Testis (tissue), 5 donors: ENCODE results near the gene GNG3. TPM values are rescaled to one million over a fixed set of nuclear protein-coding genes. Genes with fewer than 3 reads are reported as not detected.

Experiments used
- DNase-seq: peaks from one replicate; pipeline ENCODE4 v3.0.0-alpha.2; 2019
- H3K27ac ChIP-seq, 2 donors: fragments of 200-600 bp; sonication (generic); one replicate each; pipeline ENCODE4 v1.5.1; 2019
- H3K27me3 ChIP-seq: fragments of 200-600 bp; sonication (generic); one replicate; pipeline ENCODE4 v1.5.1; 2019
- H3K36me3 ChIP-seq: fragments of 200-600 bp; sonication (generic); one replicate; pipeline ENCODE4 v1.5.1; 2017; ENCODE audit warnings: low read depth; ENCODE audit errors: missing control alignments
- H3K4me1 ChIP-seq: fragments of 200-600 bp; sonication (generic); one replicate; pipeline ENCODE4 v1.5.1; 2019
- H3K4me3 ChIP-seq, 2 donors: fragments of 200-600 bp; sonication (generic); one replicate each; pipeline ENCODE4 v1.5.1; 2017 to 2019
- H3K9me3 ChIP-seq: fragments of 200-600 bp; sonication (generic); one replicate; pipeline ENCODE4 v1.5.1; 2017
- CTCF ChIP-seq, 3 experiments: fragments of 450-650 bp in 2 of 3; fragments of 200-600 bp in 1 of 3; sonication (generic) in 1 of 3; IDR thresholded peaks; one replicate each; pipeline ENCODE4 v1.5.1; 2016 to 2019; ENCODE audit warnings: antibody characterized with exemption in 3 of 3, mild to moderate bottlenecking in 2 of 3, moderate library complexity in 1 of 3
- POLR2A ChIP-seq: fragments of 450-650 bp; IDR thresholded peaks from one replicate; pipeline ENCODE4 v1.6.1; 2017; ENCODE audit warnings: antibody characterized with exemption, mild to moderate bottlenecking, moderate library complexity
- WGBS, 2 donors: methylation state at CpG; one replicate each; pipeline ENCODE4 v1.1.5; 2018; 5-methylcytosine and 5-hydroxymethylcytosine counted together
- intact Hi-C: fragments of 100-400 bp; cut with DNase I; formaldehyde crosslinking; loops from one replicate; pipeline ENCODE4 v1.15.1; 2023; ENCODE audit warnings: low total_unique reads
- long read RNA-seq, 2 donors: transcript quantifications; one replicate each; lab custom pipeline, GENCODE V29; 2026
- polyA plus RNA-seq: library from polyadenylated mRNA; stranded (reverse); fragments of 350-450 nt; fragmentation: Illumina TruSeq; extraction: RNeasy Lipid Tissue Mini Kit (QIAGEN cat#74804); gene quantifications from one replicate; pipeline ENCODE4 v1.2.3, GENCODE V29; 2014; ENCODE audit warnings: low read depth, low replicate concordance; ENCODE audit not compliant: insufficient read depth
- total RNA-seq, 2 donors: library from RNA; depleted of rRNA; stranded (reverse); fragments of >200 nt; gene quantifications; one replicate each; pipeline ENCODE4 v1.2.3, GENCODE V29; 2016

Gene GNG3
- 1 to 10 TPM; 2.0 to 4.5 TPM for total RNA-seq
- 11.1 TPM for polyA plus RNA-seq
- long read RNA-seq, donor 1, partial matches to known transcripts = 0 of 1 reads
- long read RNA-seq, donor 1, other reads (novel, unspliced or antisense) = 0 of 1 reads
- long read RNA-seq, donor 2, partial matches to known transcripts = 0 of 1 reads
- long read RNA-seq, donor 2, other reads (novel, unspliced or antisense) = 0 of 1 reads

GRCh38 chr11:62707277-62707861, at the start of gene GNG3, which contains the start of gene BSCL2:
Gene GNG3 (plus strand): TSS chr11:62707676. CDS start chr11:62708296, 620 bp downstream.
Gene BSCL2 (minus strand): TSS chr11:62707424. CDS start chr11:62707195, 229 bp downstream.
- TF ChIP-seq CTCF (IDR thresholded peaks at IDR 0.05) (no peak), POLR2A (no peak)
- H3K36me3 ChIP-seq = no peaks in the 10 kb centered on the region
- DNase-seq = peak; percentile 66
- H3K4me1 ChIP-seq = peaks cover 44% of the 10 kb centered on the region
- WGBS, 2 donors = 55 to 66% methylated on average over 9 of the region's 10 CpGs
- no peaks in the 10 kb centered on the region for H3K27me3 ChIP-seq
- peak within 1 kb of the TSS; percentile 80 to 99 for H3K27ac ChIP-seq
- intact Hi-C loops = no loop called here
- no peaks in the 10 kb centered on the region for H3K9me3 ChIP-seq
- H3K4me3 ChIP-seq = peak within 1 kb of the TSS; percentile 75

GRCh38 chr11:62664405-62665074, 42.9 kb upstream of the GNG3 start:
- 3 to 4% methylated on average over 25 to 27 of the region's 36 CpGs for WGBS, 2 donors
- no peaks in the 10 kb centered on the region for H3K27me3 ChIP-seq
- no peaks in the 10 kb centered on the region for H3K9me3 ChIP-seq
- peaks cover 17% of the 10 kb centered on the region for H3K4me1 ChIP-seq
- TF ChIP-seq CTCF (IDR thresholded peaks at IDR 0.05) = no peak
- no peak for TF ChIP-seq POLR2A
- peak; percentile 50 for DNase-seq
- intact Hi-C loops = no loop called here
- H3K27ac ChIP-seq = peak overlapping the region; percentile 81 to 86
- peak overlapping the region; percentile 80 to 83 for H3K4me3 ChIP-seq
- no peaks in the 10 kb centered on the region for H3K36me3 ChIP-seq

- Histone ChIP-seq H3K27me3 (no peaks in the 10 kb centered on the region), H3K27ac (peak within 1 kb of the TSS; percentile 81 to 86), H3K4me1 (peaks cover 17% of the 10 kb centered on the region), H3K36me3 (no peaks in the 10 kb centered on the region), H3K9me3 (no peaks in the 10 kb centered on the region), H3K4me3 (peak within 1 kb of the TSS; percentile 80 to 83)
- WGBS, 2 donors = 0% methylated on average over 5 to 38 of the region's 47 CpGs
- intact Hi-C loops = no loop called here
- peak; percentile 97 for DNase-seq
- TF ChIP-seq POLR2A (peak; percentile 81), CTCF (IDR thresholded peaks at IDR 0.05) (no peak)
Observed at GRCh38 chr11:62665075-62665598, 42.3 kb upstream of the GNG3 start, which contains the start of the genes C11orf98 and CSKMT. Gene C11orf98 (minus strand): TSS chr11:62665210. CDS start chr11:62665169, 41 bp downstream. Gene CSKMT (plus strand): TSS chr11:62665312. CDS start chr11:62665880, 568 bp downstream.

GRCh38 chr11:62665599-62666258, 41.7 kb upstream of the GNG3 start:
- no peaks in the 10 kb centered on the region for H3K9me3 ChIP-seq
- H3K27ac ChIP-seq = peak overlapping the region; percentile 81 to 86
- peak overlapping the region; percentile 80 to 83 for H3K4me3 ChIP-seq
- intact Hi-C loops = no loop called here
- peaks cover 17% of the 10 kb centered on the region for H3K4me1 ChIP-seq
- WGBS, 2 donors = 2 to 3% methylated on average over 31 to 39 of the region's 39 CpGs
- TF ChIP-seq CTCF (IDR thresholded peaks at IDR 0.05) (no peak), POLR2A (no peak)
- peak; percentile 48 for DNase-seq
- H3K27me3 ChIP-seq = no peaks in the 10 kb centered on the region
- no peaks in the 10 kb centered on the region for H3K36me3 ChIP-seq
